ENCODE data around the gene MYO1E.

MYO1E gene

DNA sequence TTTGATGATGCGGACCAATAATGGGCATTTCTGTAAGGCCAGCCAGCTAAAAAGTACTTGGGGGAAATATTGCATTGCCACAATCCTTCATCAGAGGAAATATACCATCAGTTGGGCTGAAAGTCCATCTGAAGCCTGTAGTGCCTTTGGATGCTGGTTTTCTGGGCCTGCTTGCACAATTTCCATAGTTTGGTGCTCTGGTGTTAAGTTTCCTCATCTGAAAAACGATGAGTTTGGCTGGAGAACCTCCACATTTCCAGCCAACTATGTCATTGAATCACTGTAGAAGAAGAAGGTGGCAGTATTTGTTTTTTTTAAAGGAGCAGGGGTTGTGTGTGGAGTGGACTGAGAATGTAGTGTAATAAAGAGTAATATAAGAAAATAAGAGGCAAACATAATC lies 257.6 kb downstream of the MYO1E start:
- DNase-seq: no peak

DNA sequence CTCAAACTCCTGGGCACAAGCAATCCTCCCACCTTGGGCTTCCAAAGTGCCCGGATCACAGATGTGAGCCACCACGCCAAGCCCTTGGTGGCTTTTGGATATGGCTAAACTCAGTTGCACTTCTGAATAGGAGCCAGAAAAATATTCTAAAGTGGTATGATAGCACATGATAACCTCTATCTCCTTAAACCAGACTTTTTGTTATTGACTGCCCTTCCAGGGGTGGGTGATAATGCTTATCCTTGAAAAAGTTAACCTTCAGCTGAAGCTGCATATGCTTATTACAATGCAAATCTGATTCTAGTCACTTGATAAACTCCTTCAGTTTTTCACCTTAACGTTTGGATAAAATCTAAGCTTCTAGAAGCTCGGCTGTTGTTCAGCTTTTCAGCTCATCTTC lies 261.4 kb downstream of the MYO1E start:
- no peak for DNase-seq

DNA sequence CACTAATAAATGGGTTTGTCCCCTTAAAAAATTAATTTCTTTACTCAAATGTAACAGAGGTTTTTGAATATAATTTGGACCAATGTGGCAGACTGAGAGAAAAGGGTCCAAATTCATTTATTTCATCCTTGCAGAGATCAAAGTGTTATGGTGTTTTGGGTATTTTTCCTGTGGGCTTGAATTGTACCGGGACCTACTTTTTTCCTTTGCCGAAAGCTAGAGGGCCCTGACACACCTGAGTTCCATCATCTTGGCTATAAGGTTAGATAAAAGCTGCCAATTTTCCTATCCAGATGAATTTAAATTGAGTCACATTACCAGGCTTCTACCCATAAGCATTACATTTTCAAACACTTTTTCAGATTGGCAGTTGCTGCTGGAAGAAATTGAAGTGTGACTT lies 266.8 kb downstream of the MYO1E start:
- peak; percentile 19 for DNase-seq

DNA sequence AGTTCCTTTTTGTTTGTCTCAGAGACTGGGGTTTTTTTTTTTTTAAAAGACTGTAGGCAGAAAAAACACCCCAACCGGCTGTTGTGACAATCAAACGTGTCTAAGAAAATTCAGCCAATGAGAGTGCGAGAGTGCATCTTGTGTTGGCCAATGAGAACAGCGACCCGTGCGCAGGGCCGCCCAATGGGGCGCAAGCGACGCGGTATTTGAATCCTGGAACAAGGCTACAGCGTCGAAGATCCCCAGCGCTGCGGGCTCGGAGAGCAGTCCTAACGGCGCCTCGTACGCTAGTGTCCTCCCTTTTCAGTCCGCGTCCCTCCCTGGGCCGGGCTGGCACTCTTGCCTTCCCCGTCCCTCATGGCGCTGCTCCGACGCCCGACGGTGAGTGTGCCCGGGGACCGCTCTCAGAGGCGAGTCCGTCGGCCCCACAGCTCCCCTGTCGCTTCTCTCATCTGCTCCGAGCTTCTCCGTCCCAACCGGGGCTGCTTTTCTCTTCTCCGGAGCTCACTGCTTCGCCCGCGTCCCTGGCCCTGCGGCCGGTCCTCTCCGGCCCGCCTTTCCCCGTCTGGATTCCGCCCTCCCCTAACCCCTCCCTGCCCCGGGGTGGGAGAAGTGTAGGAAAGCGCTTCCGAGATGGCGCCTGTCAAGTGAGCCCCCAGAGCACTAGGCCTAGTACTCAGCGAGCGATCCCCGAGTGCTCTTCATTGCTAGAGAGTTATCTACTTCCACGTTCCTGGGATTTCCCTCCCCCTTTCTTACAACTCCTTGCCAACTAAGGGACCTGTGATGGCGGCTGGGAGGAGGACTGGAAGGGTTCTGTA lies 267.5 kb downstream of the MYO1E start, which contains the start of gene CCNB2:
CCNB2 (plus strand) TSS at position 235 of the 821 bp plus-strand sequence; CDS start at position 358, 123 bp downstream.
- peak; percentile 96 for DNase-seq

DNA sequence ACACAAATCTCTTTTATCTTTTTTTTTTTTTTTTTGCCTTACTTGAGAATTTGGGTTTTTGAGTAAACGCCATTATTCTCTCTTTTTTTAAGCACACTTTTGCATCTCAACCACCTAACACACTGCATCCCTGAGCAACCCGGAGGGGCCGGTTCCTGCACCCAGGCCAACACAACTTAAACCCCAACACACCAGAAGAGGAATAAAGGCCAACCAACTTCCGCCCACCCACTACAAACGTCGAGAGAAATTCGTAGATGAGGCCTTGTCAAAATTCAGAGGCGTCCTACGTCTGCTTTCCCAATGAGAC lies 268.1 kb downstream of the MYO1E start:
- no peak for DNase-seq

DNA sequence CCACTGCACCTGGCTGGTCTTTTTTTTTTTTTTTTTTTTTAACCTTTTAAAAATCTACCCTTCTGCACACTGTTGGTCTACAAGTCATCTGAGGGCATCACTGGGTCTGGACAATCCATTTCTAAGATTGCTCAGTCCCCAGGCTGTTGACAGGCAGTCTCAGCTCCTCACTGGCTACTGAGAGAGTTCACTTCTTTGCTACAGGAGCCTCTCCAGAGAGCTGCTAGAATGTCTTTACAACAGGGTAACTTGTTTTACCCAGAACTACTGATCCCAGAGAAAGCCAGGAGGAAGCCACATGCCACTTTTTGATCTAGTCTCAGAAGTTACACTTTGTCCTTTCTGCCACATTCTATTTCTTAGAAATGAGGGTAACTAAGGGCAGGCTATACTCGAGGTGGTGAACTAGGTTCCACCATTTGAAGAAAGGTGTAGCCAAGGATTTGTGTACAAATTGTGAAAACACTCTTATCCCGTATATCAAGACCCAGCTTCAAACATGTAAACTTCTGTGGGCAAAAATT lies 273.4 kb downstream of the MYO1E start:
- DNase-seq: no peak

DNA sequence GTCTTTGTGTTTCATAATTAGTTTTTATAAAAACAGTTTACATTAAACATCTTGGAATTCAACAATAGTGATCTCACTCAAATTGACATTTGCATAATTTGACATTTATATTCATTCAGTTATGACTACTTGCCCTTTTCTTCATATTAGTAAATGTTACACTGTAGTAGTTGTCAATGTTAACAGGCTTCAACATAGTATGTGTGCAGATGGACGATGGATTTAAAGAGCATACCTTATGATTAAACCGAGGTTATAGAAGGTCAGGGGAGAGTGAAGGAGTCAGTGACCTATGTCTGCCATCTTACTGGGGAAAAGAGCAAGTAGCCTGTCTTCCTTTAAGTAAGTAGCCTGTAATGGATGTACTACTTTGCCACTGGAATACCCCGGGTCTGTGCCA lies 276.2 kb downstream of the MYO1E start:
- no peak for DNase-seq

DNA sequence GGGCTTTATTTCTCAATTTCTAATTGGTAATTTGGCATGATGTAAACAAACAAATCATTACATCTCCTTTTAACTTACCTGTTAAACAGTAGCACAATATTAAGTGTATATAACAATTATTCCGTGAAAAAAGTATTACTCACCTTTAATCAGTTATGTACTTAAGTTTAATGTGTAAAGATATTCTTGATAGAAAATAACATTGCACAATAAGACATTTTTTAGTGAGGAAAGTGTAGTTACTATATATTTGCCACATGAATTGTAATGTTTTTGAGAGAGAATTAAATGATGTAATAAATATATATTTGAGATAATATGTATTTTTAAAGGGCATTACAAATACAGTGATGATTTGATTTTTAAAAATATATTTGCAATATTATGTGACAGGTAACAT lies 278.6 kb downstream of the MYO1E start:
- no peak for DNase-seq

DNA sequence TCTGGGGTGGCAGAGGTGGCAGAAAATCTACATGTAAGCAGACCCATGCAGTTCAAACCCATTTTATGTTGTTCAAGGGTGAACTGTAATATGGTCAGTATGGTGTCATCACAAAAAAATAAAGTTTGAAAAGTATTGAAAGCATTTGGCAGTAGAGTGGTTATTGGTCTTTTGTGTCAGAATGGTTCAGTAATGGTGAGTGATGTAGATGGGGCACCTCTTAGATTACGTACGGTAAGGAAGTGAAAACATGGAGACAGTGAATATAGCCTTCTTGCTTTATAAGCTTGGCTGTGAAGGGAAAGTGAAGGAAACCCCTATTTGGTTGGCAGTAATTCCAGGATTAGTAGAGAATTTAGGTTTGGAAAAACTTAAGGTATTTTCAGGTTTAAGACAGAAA lies 284.9 kb downstream of the MYO1E start:
- no peak for DNase-seq

Data from DMS53 (cell line).